Ovary (tissue), 9 donors: ENCODE measurements around the gene CHRNA1. TPM values are rescaled to one million over a fixed set of nuclear protein-coding genes. Genes with fewer than 3 reads are reported as not detected.

ENCODE experiments used
- DNase-seq, 5 donors: peaks; one replicate each; pipeline ENCODE4 v3.0.0-alpha.2; 2019 to 2020
- H3K27ac ChIP-seq, 2 donors: fragments of 200-600 bp; one replicate each; pipeline versions ENCODE4 v1.5.1 to v1.8.0; 2019 to 2022
- H3K27me3 ChIP-seq: fragments of 200-600 bp; one replicate; pipeline ENCODE4 v1.8.0; 2022
- H3K36me3 ChIP-seq: fragments of 200-600 bp; sonication (generic); one replicate; pipeline ENCODE4 v1.5.1; 2019
- H3K4me1 ChIP-seq: one replicate; pipeline ENCODE4 v1.8.1; 2013; ENCODE audit warnings: mild to moderate bottlenecking, moderate library complexity; ENCODE audit not compliant: insufficient read depth
- H3K4me3 ChIP-seq: fragments of 200-600 bp; sonication (generic); one replicate; pipeline ENCODE4 v1.5.1; 2017
- H3K9me3 ChIP-seq, 2 donors: fragments of 200-600 bp in 1 of 2; sonication (generic) in 1 of 2; one replicate each; pipeline versions ENCODE4 v1.5.1 to v1.8.1; 2013 to 2019; ENCODE audit warnings: mild to moderate bottlenecking in 1 of 2, moderate library complexity in 1 of 2
- CTCF ChIP-seq, 3 donors: fragments of 450-650 bp in 2 of 3; fragments of 200-600 bp in 1 of 3; IDR thresholded peaks; one replicate each; pipeline versions ENCODE4 v1.5.1 to v1.8.0; 2016 to 2022; ENCODE audit warnings: antibody characterized with exemption in 3 of 3, mild to moderate bottlenecking in 1 of 3
- EP300 ChIP-seq: sonication (generic); formaldehyde crosslinking; IDR thresholded peaks from one replicate; pipeline ENCODE4 v1.6.1; 2017; ENCODE audit warnings: antibody characterized with exemption
- POLR2A ChIP-seq: fragments of 450-650 bp; IDR thresholded peaks from one replicate; pipeline ENCODE4 v1.6.1; 2017; ENCODE audit warnings: antibody characterized with exemption, mild to moderate bottlenecking, moderate library complexity
- WGBS, 3 donors: extraction: QIAGEN DNeasy Blood & Tissue Kit in 1 of 3; methylation state at CpG; one replicate each; pipeline versions ENCODE4 v1.1.5 to v1.1.7; 2013 to 2017; 5-methylcytosine and 5-hydroxymethylcytosine counted together
- intact Hi-C, 4 donors: fragments of 100-400 bp; cut with DNase I; formaldehyde crosslinking; loops; one replicate each; pipeline versions ENCODE4 v1.11.0 to v1.15.1; 2022 to 2023
- polyA plus RNA-seq, 2 donors: library from polyadenylated mRNA; stranded (reverse); fragments of 200-250 nt in 1 of 2; fragments of 350-450 nt in 1 of 2; fragmentation: Illumina TruSeq in 1 of 2; extraction: RNeasy Lipid Tissue Mini Kit (QIAGEN cat#74804) in 1 of 2; gene quantifications; one replicate each; pipeline ENCODE4 v1.2.3, GENCODE V29; 2013 to 2014
- total RNA-seq, 7 donors: library from RNA; depleted of rRNA in 2 of 7; stranded (reverse); fragments of >200 nt in 2 of 7; fragmentation: NEBNext Ultra II Directional in 3 of 7; extraction: Animal tissue kit (Norgen Biotek cat#: 25700) in 3 of 7; gene quantifications; one replicate each; pipeline versions ENCODE4 v1.1.0 to v1.2.4, GENCODE V29; 2016 to 2023
- donor health status: DM: no; HTN: no; CAD: no; lungs with moderate emphysema.
- donor health status: DM: no; HTN: no; CAD: no.
- donor health status: Bipolar disorder and iron deficiency.
- donor health status: DM: yes; HTN: yes; CAD: no.
- donor health status: DM: no; HTN: no; CAD: no.
- donor health status: DM: yes; HTN: yes; CAD: no.

The CHRNA1 gene
- total and polyA plus RNA-seq, 9 donors: 0.05 to 1.4 (median 0.45) TPM; not detected in 6

- H3K36me3 ChIP-seq: no peaks in the 10 kb centered on the region
- H3K27ac ChIP-seq: no peak overlapping the region
- no peaks in the 10 kb centered on the region for H3K27me3 ChIP-seq
- H3K4me1 ChIP-seq: no peaks in the 10 kb centered on the region
- H3K4me3 ChIP-seq: no peak overlapping the region
- no peaks in the 10 kb centered on the region for H3K9me3 ChIP-seq
- 84 to 87% (median 87%) methylated on average over 5 of the region's 5 CpGs for WGBS, 3 donors
- DNase-seq: no peak
- intact Hi-C loops: no loop called here
- TF ChIP-seq CTCF (IDR thresholded peaks at IDR 0.05) (no peak), EP300 (no peak), POLR2A (no peak)
These were observed 1.8 kb downstream of the CHRNA1 start for GRCh38 chr2:174762464-174762863.

GRCh38 chr2:174761837-174762236, 2.4 kb downstream of the CHRNA1 start:
- DNase-seq: no peak

GRCh38 chr2:174760845-174761473, 3.3 kb downstream of the CHRNA1 start:
- no peak for TF ChIP-seq CTCF (IDR thresholded peaks at IDR 0.05)
- no peak for TF ChIP-seq POLR2A
- no peak for TF ChIP-seq EP300
- intact Hi-C loops: no loop called here
- H3K9me3 ChIP-seq: no peaks in the 10 kb centered on the region
- H3K4me1 ChIP-seq: no peaks in the 10 kb centered on the region
- no peak overlapping the region for H3K27ac ChIP-seq
- no peak for DNase-seq
- H3K36me3 ChIP-seq: no peaks in the 10 kb centered on the region
- H3K4me3 ChIP-seq: no peak overlapping the region
- H3K27me3 ChIP-seq: no peaks in the 10 kb centered on the region
- 82 to 84% (median 83%) methylated on average over 5 of the region's 5 CpGs for WGBS, 3 donors

More at GRCh38 chr2:174761837-174762236, 2.4 kb downstream of the CHRNA1 start:
- H3K4me1 ChIP-seq: no peaks in the 10 kb centered on the region
- TF ChIP-seq EP300 (no peak), CTCF (IDR thresholded peaks at IDR 0.05) (no peak), POLR2A (no peak)
- H3K9me3 ChIP-seq: no peaks in the 10 kb centered on the region
- intact Hi-C loops: no loop called here
- H3K27me3 ChIP-seq: no peaks in the 10 kb centered on the region
- H3K27ac ChIP-seq: no peak overlapping the region
- no peak overlapping the region for H3K4me3 ChIP-seq
- no peaks in the 10 kb centered on the region for H3K36me3 ChIP-seq

- no peak overlapping the region for H3K4me3 ChIP-seq
- intact Hi-C loops: no loop called here
- no peak overlapping the region for H3K27ac ChIP-seq
- no peaks in the 10 kb centered on the region for H3K27me3 ChIP-seq
- H3K9me3 ChIP-seq: no peaks in the 10 kb centered on the region
- TF ChIP-seq EP300 (no peak), POLR2A (no peak), CTCF (IDR thresholded peaks at IDR 0.05) (no peak)
- no peaks in the 10 kb centered on the region for H3K4me1 ChIP-seq
- DNase-seq: no peak
- H3K36me3 ChIP-seq: no peaks in the 10 kb centered on the region
- WGBS, 3 donors: 83 to 87% (median 84%) methylated on average over 11 of the region's 11 CpGs
These were observed 4.7 kb downstream of the CHRNA1 start for GRCh38 chr2:174759381-174760065.
